Panc1 (cell line): ENCODE results near the gene KCNH5.

Source experiments
- CTCF ChIP-seq: fragments of 450-650 bp; IDR thresholded peaks from 2 replicates; pipeline ENCODE4 v1.5.1; 2017; ENCODE audit warnings: mild to moderate bottlenecking
- POLR2AphosphoS5 ChIP-seq: IDR thresholded peaks from 2 replicates; pipeline ENCODE4 v1.6.1; 2012; ENCODE audit warnings: mild to moderate bottlenecking, low read depth, low read length, moderate library complexity
- TCF7L2 ChIP-seq: IDR thresholded peaks from 2 replicates; pipeline ENCODE4 v1.6.1; 2011; ENCODE audit warnings: mild to moderate bottlenecking, low read depth, low read length, inconsistent platforms
- TF ChIP-seq, protein P1 (sequence below), 2 experiments: IDR thresholded peaks; 2 replicates each; pipeline ENCODE4 v1.6.1; 2011 to 2012; ENCODE audit warnings: low read depth in 2 of 2, control low read depth in 1 of 2, low read length in 1 of 2, mild to moderate bottlenecking in 1 of 2, moderate library complexity in 1 of 2; ENCODE audit not compliant: insufficient read depth in 1 of 2

DNA sequence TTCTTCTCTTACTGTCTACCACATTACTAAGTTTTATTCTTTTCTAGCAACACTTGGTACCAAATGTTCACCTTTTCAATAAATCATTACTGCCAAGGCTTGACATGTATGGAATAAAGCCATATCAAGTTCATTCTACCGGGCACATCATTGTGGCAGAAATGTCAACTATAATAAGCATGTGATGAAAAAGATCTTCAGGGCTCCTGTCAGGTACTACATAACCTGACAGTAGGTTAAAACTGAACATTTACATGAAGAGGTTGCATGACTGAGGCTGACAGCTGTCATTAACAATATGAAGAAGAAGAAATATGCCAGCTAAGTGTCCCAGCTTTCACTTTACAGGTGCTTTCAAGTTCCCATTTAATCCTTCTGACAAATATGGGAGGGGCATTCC lies 178.9 kb downstream of the KCNH5 start:
- TF ChIP-seq CTCF: no peak
- TF ChIP-seq, protein P1, sequence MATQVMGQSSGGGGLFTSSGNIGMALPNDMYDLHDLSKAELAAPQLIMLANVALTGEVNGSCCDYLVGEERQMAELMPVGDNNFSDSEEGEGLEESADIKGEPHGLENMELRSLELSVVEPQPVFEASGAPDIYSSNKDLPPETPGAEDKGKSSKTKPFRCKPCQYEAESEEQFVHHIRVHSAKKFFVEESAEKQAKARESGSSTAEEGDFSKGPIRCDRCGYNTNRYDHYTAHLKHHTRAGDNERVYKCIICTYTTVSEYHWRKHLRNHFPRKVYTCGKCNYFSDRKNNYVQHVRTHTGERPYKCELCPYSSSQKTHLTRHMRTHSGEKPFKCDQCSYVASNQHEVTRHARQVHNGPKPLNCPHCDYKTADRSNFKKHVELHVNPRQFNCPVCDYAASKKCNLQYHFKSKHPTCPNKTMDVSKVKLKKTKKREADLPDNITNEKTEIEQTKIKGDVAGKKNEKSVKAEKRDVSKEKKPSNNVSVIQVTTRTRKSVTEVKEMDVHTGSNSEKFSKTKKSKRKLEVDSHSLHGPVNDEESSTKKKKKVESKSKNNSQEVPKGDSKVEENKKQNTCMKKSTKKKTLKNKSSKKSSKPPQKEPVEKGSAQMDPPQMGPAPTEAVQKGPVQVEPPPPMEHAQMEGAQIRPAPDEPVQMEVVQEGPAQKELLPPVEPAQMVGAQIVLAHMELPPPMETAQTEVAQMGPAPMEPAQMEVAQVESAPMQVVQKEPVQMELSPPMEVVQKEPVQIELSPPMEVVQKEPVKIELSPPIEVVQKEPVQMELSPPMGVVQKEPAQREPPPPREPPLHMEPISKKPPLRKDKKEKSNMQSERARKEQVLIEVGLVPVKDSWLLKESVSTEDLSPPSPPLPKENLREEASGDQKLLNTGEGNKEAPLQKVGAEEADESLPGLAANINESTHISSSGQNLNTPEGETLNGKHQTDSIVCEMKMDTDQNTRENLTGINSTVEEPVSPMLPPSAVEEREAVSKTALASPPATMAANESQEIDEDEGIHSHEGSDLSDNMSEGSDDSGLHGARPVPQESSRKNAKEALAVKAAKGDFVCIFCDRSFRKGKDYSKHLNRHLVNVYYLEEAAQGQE (IDR thresholded peaks at IDR 0.05; ENCODE audit: insufficient read depth in 1 of 2, low read depth in 2 of 2, low read length in 1 of 2): no peak
- TF ChIP-seq POLR2AphosphoS5: no peak
- TF ChIP-seq TCF7L2: no peak
